Testis (tissue), 3 donors: Measurements from ENCODE around the gene DNAJC3. TPM values are rescaled to one million over a fixed set of nuclear protein-coding genes. Genes with fewer than 3 reads are reported as not detected.
"Not testable (repeated sequence)": the region's sequence is repeated elsewhere in the genome, so short reads cannot be mapped to it uniquely, and the experiment has no call there.

ENCODE experiments used
- DNase-seq: peaks from one replicate; pipeline ENCODE4 v3.0.0-alpha.2; 2019
- H3K27ac ChIP-seq, 2 donors: fragments of 200-600 bp; sonication (generic); one replicate each; pipeline ENCODE4 v1.5.1; 2019
- H3K27me3 ChIP-seq: fragments of 200-600 bp; sonication (generic); one replicate; pipeline ENCODE4 v1.5.1; 2019
- H3K36me3 ChIP-seq: fragments of 200-600 bp; sonication (generic); one replicate; pipeline ENCODE4 v1.5.1; 2017; ENCODE audit warnings: low read depth; ENCODE audit errors: missing control alignments
- H3K4me1 ChIP-seq: fragments of 200-600 bp; sonication (generic); one replicate; pipeline ENCODE4 v1.5.1; 2019
- H3K4me3 ChIP-seq, 2 donors: fragments of 200-600 bp; sonication (generic); one replicate each; pipeline ENCODE4 v1.5.1; 2017 to 2019
- H3K9me3 ChIP-seq: fragments of 200-600 bp; sonication (generic); one replicate; pipeline ENCODE4 v1.5.1; 2017
- CTCF ChIP-seq, 3 experiments: fragments of 450-650 bp in 2 of 3; fragments of 200-600 bp in 1 of 3; sonication (generic) in 1 of 3; IDR thresholded peaks; one replicate each; pipeline ENCODE4 v1.5.1; 2016 to 2019; ENCODE audit warnings: antibody characterized with exemption in 3 of 3, mild to moderate bottlenecking in 2 of 3, moderate library complexity in 1 of 3
- POLR2A ChIP-seq: fragments of 450-650 bp; IDR thresholded peaks from one replicate; pipeline ENCODE4 v1.6.1; 2017; ENCODE audit warnings: antibody characterized with exemption, mild to moderate bottlenecking, moderate library complexity
- WGBS, 2 donors: methylation state at CpG; one replicate each; pipeline ENCODE4 v1.1.5; 2018; 5-methylcytosine and 5-hydroxymethylcytosine counted together
- intact Hi-C: fragments of 100-400 bp; cut with DNase I; formaldehyde crosslinking; loops from one replicate; pipeline ENCODE4 v1.15.1; 2023; ENCODE audit warnings: low total_unique reads
- polyA plus RNA-seq: library from polyadenylated mRNA; stranded (reverse); fragments of 350-450 nt; fragmentation: Illumina TruSeq; extraction: RNeasy Lipid Tissue Mini Kit (QIAGEN cat#74804); gene quantifications from one replicate; pipeline ENCODE4 v1.2.3, GENCODE V29; 2014; ENCODE audit warnings: low read depth, low replicate concordance; ENCODE audit not compliant: insufficient read depth
- total RNA-seq, 2 donors: library from RNA; depleted of rRNA; stranded (reverse); fragments of >200 nt; gene quantifications; one replicate each; pipeline ENCODE4 v1.2.3, GENCODE V29; 2016

DNAJC3 gene
- total and polyA plus RNA-seq, 3 donors from 2014 or later = 18.2 to 39.4 (median 26.0) TPM

GRCh38 chr13:95749545-95749944, 72.6 kb downstream of the DNAJC3 start:
- Histone ChIP-seq H3K36me3 (no peaks in the 10 kb centered on the region), H3K27ac (no peak overlapping the region), H3K27me3 (no peaks in the 10 kb centered on the region), H3K4me3 (no peak overlapping the region), H3K4me1 (no peaks in the 10 kb centered on the region), H3K9me3 (no peaks in the 10 kb centered on the region)
- intact Hi-C loops = no loop called here
- 92 to 100% methylated on average over 4 of the region's 4 CpGs for WGBS, 2 donors
- DNase-seq = no peak
- TF ChIP-seq CTCF (IDR thresholded peaks at IDR 0.05) = no peak
- TF ChIP-seq POLR2A = no peak

- H3K9me3 ChIP-seq = no peaks in the 10 kb centered on the region
- DNase-seq = no peak
- no peaks in the 10 kb centered on the region for H3K27me3 ChIP-seq
- TF ChIP-seq CTCF (IDR thresholded peaks at IDR 0.05) (no peak), POLR2A (no peak)
- H3K4me1 ChIP-seq = no peaks in the 10 kb centered on the region
- no peak overlapping the region for H3K27ac ChIP-seq
- H3K36me3 ChIP-seq = no peaks in the 10 kb centered on the region
- intact Hi-C loops = no loop called here
- no peak overlapping the region for H3K4me3 ChIP-seq
- WGBS, 2 donors = 68 to 85% methylated on average over 2 of the region's 2 CpGs
These were observed 75.7 kb downstream of the DNAJC3 start for GRCh38 chr13:95752677-95753076.

GRCh38 chr13:95754069-95754468, 77.1 kb downstream of the DNAJC3 start:
- intact Hi-C loops = no loop called here
- no peak for TF ChIP-seq CTCF (IDR thresholded peaks at IDR 0.05)
- TF ChIP-seq POLR2A = no peak
- Histone ChIP-seq H3K27ac (no peak overlapping the region), H3K9me3 (no peaks in the 10 kb centered on the region), H3K27me3 (no peaks in the 10 kb centered on the region), H3K4me3 (no peak overlapping the region), H3K4me1 (no peaks in the 10 kb centered on the region), H3K36me3 (no peaks in the 10 kb centered on the region)
- DNase-seq = no peak
- WGBS, 2 donors = 83 to 91% methylated on average over 2 to 4 of the region's 4 CpGs

- Histone ChIP-seq H3K36me3 (no peaks in the 10 kb centered on the region), H3K27me3 (no peaks in the 10 kb centered on the region)
- WGBS, 2 donors = 78 to 84% methylated on average over 5 of the region's 5 CpGs
These were observed 79.1 kb downstream of the DNAJC3 start for GRCh38 chr13:95756072-95756471.

GRCh38 chr13:95762626-95763025, 85.7 kb downstream of the DNAJC3 start:
- H3K4me1 ChIP-seq, H3K27ac ChIP-seq, H3K27me3 ChIP-seq, intact Hi-C loops, DNase-seq, H3K9me3 ChIP-seq, H3K4me3 ChIP-seq, H3K36me3 ChIP-seq: not testable (repeated sequence)
- WGBS, 2 donors = 71 to 80% methylated on average over 3 of the region's 3 CpGs

More at GRCh38 chr13:95756072-95756471, 79.1 kb downstream of the DNAJC3 start:
- H3K4me1 ChIP-seq = no peaks in the 10 kb centered on the region
- no peak for TF ChIP-seq POLR2A
- TF ChIP-seq CTCF (IDR thresholded peaks at IDR 0.05) = no peak
- intact Hi-C loops = no loop called here
- no peaks in the 10 kb centered on the region for H3K9me3 ChIP-seq
- no peak for DNase-seq
- no peak overlapping the region for H3K27ac ChIP-seq
- H3K4me3 ChIP-seq = no peak overlapping the region
